Stomach (tissue), 4 donors: ENCODE measurements around the gene TCF7L1.

Source experiments
- CTCF ChIP-seq, 7 experiments: fragments of 450-650 bp in 4 of 7; fragments of 200-600 bp in 3 of 7; sonication (generic) in 3 of 7; IDR thresholded peaks; one replicate each; pipeline ENCODE4 v1.5.1; 2016 to 2019; ENCODE audit warnings: antibody characterized with exemption in 7 of 7, control low read depth in 2 of 7, mild to moderate bottlenecking in 1 of 7
- POLR2A ChIP-seq, 4 donors: fragments of 450-650 bp; IDR thresholded peaks; one replicate each; pipeline ENCODE4 v1.6.1; 2016; ENCODE audit warnings: antibody characterized with exemption in 4 of 4, control low read depth in 2 of 4, mild to moderate bottlenecking in 1 of 4, moderate library complexity in 1 of 4

DNA sequence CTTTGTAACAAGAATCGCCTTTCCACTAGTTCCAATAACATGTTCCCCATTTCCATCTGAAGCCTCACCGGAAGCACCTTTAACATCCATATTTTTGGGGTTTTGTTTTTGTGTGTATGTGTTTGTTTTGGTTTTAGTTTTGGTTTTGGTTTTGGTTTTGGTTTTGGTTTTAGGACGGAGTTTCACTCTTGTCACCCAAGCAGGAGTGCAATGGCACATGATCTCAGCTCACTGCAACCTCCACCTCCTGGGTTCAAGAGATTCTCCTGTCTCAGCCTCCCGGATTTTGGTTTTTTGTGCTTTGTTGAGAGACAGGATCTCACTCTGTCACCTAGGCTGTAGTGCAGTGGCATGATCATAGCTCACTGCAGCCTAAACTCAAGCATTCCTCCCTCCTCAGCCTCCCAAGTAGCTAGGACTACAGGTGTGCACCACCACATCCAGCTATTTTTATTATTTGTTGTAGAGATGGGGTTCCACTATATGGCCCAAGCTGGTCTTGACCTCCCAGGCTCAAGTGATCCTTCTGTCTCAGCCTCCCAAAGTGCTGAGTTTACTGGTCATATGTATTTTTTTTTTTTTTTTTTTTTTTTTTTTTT is 158.3 kb downstream of the TCF7L1 start:
- TF ChIP-seq POLR2A (IDR thresholded peaks at IDR 0.05) (no peak), CTCF (IDR thresholded peaks at IDR 0.05) (no peak)
